T47D (cell line): ENCODE measurements around the gene KHDC4.

Experiments
- DNase-seq, 2 experiments: peaks; one replicate each; pipeline versions ENCODE4 v3.0.0 to v3.0.0-alpha.2; 2011 to 2012; ENCODE audit warnings: low read depth in 1 of 2, low spot score in 1 of 2
- JUND ChIP-seq: IDR thresholded peaks from 2 replicates; pipeline ENCODE4 v1.6.1; 2012; ENCODE audit warnings: low read depth
- in situ Hi-C: cut with HindIII; loops from 2 replicates; pipeline ENCODE4 v1.10.0; 2016; ENCODE audit warnings: low sequenced_read_pairs, low pct_unique_long_range_greater_than_20kb

Gene KHDC4

DNA sequence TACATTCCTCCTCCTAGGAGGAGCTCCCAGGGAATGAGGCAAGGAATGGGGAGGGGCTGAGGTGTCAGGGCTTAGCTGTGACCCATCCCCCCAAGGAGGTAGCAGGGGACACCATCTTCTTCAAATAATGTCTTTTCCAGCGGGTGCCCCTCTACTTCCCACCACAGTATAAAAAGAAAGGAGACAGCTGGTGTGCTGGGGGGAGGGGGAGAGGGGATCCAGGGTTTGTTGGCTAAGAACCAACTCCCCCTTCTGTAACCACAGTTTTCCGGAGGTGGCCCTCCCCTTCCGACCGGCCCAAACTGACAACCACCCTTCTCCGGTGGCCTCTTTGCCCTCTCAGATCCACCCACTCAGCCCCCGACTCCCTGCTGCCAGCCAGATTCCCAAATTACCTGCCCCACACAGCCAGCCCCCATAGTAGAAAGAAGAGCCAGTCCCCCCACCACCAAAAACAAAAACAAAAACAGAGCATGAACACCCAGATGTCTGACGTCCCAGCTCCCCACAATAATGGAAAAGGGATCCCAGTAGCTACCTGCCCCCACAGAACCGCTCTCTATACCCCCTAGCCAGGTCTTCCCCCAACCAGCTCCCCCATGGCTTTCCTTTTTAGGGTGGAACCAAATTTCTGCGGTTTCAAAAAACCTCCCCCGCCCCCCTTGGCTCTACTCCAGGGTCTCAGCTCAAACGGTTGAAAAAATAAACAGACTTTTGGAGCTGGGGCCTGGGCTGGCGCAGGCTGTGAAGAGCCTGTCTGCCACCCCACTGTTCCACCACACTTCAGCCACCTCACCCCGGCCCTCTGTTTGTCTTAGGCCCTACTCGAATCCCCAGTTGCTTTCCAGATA, 42.1 kb upstream of the KHDC4 start:
- peak; percentile 74 to 84 for DNase-seq
- in situ Hi-C loops: no loop called here
- TF ChIP-seq JUND: no peak

- in situ Hi-C loops: no loop called here
- TF ChIP-seq JUND: no peak
- no peak for DNase-seq
Measured at GRCh38 chr1:155975375-155976061, 41.3 kb upstream of the KHDC4 start.

GRCh38 chr1:155974208-155975115, 40.2 kb upstream of the KHDC4 start:
- no peak for DNase-seq
- no peak for TF ChIP-seq JUND
- in situ Hi-C loops: no loop called here

DNA sequence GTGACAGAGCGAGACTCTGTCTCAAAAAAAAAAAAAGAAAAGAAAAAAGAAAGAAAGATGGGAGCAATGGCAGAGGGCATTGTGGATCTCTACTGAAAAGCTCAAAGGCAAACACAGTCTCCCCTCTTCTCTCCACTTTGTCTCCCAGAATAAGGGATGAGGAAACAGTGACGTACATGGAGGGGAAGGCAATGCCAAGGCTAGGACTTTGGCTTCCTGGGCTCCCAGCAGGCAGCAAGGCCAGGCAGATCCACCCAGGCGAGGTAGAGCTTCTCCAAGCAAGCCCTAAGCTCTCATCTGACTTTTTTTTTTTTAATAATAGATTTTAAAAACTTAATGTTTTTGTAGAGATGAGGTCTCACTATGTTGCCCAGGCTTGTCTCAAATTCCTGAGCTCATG, 39.5 kb upstream of the KHDC4 start:
- in situ Hi-C loops: no loop called here
- no peak for TF ChIP-seq JUND
- no peak for DNase-seq

- TF ChIP-seq JUND: no peak
- DNase-seq: no peak
- in situ Hi-C loops: no loop called here
Measured at GRCh38 chr1:155971910-155972809, 37.9 kb upstream of the KHDC4 start.

DNA sequence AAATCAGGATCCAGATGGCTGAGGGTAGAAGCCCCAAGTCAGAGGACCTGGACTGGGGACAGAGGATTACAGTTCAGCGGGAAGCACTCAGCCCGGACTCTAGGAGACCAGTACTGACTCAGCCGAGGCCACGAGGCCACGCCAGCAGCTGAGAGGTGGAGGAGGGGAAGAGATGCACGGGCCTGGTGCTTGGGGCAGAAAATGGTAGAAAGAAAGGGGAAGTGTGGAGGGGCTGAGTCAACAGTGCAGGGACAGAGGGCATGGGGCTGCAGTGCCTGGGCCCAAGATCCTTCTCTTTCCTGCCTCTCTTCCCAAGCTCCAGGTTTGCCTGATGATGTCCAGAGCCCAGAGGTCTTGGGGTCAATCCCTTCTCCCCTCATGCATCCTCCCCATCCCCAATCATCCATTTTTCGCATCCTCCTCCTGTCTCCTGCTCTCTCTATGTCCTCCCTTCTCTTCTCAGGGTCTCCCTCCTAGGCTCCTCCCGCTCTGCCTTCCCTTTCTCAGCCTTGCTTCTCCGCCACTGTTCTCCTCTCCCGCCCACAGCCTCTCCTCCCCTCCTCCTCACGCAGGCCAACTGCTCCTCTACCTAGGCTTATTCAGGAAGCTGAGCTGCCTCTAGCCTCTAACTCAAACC, 36.4 kb upstream of the KHDC4 start:
- in situ Hi-C loops: no loop called here
- DNase-seq: no peak
- TF ChIP-seq JUND: no peak

DNA sequence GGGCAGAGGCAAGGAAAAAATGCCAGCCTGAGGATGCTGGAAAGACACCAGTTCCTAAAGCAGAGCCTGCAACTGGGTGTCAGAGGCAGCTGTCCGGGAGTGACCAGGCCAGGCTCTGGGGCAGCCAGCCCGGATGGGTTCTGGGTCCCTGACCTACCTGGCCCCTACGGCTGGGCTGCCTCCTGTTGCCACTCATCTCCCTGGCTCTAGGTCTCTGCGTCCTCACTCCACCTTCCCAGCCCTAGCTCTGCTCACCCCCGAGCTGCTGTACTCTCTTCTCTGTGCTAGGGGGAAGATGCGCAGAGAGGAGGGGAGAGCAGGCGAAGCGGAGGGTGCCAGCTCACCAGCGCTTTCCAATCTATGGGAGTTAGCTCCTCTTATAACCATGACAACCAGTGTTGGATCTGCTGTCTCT, 35.2 kb upstream of the KHDC4 start:
- no peak for DNase-seq
- no peak for TF ChIP-seq JUND
- in situ Hi-C loops: no loop called here

DNA sequence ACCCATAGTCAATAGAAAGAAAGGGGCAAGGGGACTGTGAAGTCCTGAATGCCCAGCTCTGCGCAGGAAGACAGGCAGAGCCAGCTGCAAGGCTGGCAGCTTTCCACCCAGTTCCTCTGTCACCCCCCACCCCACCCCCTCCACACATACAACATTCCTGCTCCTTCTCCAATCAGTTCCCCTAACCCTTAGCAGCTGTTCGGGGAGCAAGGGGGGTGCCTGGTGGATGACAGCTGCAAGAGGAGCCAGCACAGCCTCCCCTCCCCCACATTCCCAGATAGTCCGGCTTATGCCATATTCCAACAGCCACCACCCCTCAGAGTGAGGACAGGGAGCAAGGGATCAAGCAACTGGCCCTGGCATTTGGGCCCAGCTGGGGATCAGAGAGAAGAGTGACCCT, 34.5 kb upstream of the KHDC4 start:
- in situ Hi-C loops: no loop called here
- no peak for TF ChIP-seq JUND
- DNase-seq: no peak

DNA sequence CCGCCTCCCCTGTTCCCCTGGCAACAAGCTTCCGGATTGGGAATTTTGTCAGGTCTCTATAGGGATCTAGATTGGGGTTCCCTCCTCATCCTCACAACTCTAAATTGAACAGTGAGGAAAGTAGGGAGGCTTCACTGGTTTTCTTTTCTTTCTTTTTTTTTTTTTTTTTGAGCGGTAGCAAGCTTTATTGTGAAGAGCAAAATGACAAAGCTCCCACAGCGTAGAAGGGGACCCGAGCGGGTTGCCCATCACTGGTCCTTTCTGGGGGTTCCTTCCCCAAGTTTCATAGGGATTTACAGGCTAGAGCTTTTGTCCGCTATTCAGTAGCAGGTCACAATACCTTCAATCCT, 33.8 kb upstream of the KHDC4 start:
- no peak for DNase-seq
- no peak for TF ChIP-seq JUND
- in situ Hi-C loops: no loop called here

DNA sequence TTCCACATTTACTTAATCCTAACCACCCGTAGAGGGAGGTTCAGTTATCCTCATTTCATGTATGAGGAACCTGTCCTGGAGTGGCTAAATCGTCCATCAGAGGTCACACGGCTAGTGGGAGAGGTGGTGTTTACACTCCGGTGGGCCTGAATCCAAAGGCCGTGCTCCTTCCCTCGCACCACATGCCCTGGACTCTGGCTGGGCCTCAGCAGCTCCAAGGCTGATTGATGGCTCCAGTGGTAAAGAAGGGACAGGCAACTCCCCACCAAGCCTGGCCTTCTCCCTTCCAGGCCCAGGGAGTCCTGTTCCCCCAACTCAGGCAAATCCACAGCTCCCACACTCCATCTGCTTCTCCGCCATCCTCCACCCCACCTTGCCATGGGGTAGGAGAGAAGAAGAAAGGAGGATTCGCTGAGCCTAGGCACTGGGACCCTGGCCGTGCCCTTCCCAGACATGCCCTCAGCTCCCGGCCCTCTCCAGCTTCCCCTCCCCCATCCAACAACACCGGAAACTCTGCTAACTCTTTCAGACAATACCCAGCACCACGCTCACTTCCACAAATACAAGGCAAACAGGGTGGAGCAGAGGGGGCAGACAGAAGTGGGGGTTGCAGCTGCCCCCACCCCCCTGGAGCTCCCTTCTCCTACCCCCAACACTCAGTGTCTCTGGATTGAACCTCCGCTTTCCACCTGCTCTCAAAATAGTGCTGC, 33.3 kb upstream of the KHDC4 start:
- in situ Hi-C loops: no loop called here
- no peak for TF ChIP-seq JUND
- no peak for DNase-seq

DNA sequence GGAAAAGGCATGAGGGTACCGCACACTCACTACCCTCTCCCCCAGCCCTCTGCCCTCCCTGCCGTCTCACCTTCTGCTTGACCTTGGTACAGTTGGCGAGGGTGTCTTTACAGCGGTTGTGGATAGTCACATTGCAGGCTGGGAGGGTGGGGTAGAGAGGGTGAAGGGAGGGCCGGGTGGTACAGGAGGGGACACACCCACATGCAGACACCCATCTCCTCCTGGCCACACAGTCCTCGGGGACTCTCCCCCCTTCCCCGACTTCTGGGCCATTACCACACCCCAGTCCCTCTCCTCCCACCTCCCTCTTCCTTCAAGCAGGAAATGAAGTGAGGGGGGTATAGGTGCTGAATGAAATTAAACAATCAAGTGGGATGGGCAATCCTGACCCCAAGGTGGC, 32.5 kb upstream of the KHDC4 start:
- in situ Hi-C loops: no loop called here

More for the DNA sequence above, 32.5 kb upstream of the KHDC4 start:
- no peak for TF ChIP-seq JUND
- DNase-seq: no peak
